GM12875 (cell line): Measurements from ENCODE around the gene SLPI.
A peak's percentile ranks its signal among the peaks of the same experiment; 100 is the strongest.

Source experiments
- H3K4me3 ChIP-seq: one replicate; pipeline ENCODE4 v1.5.1; 2011; ENCODE audit warnings: low read depth, low read length, control low read depth
- TF ChIP-seq, protein P1 (sequence below): IDR thresholded peaks from 2 replicates; pipeline ENCODE4 v1.5.1; 2011; ENCODE audit warnings: low read depth, mild to moderate bottlenecking, control low read depth, inconsistent platforms, low read length, moderate library complexity, borderline replicate concordance; ENCODE audit not compliant: insufficient read depth

The SLPI gene

DNA sequence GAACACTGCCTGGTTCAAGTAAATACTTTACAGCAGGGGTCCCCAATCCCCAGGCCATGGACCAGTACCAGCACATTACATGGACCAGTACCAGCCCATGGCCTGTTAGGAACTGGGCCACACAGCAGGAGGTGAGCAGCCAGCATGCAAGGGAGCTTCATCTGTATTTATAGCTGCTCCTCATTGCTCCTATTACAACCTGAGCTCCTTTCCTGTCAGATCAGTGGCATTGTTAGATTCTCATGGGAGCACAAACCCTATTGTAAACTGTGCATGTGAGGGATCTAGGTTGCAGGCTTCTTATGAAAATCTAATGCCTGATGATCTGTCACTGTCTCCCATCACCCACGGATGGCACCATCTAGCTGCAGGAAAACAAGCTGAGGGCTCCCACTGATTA is 40.3 kb upstream of the SLPI start:
- no peak overlapping the region for H3K4me3 ChIP-seq
- TF ChIP-seq, protein P1, sequence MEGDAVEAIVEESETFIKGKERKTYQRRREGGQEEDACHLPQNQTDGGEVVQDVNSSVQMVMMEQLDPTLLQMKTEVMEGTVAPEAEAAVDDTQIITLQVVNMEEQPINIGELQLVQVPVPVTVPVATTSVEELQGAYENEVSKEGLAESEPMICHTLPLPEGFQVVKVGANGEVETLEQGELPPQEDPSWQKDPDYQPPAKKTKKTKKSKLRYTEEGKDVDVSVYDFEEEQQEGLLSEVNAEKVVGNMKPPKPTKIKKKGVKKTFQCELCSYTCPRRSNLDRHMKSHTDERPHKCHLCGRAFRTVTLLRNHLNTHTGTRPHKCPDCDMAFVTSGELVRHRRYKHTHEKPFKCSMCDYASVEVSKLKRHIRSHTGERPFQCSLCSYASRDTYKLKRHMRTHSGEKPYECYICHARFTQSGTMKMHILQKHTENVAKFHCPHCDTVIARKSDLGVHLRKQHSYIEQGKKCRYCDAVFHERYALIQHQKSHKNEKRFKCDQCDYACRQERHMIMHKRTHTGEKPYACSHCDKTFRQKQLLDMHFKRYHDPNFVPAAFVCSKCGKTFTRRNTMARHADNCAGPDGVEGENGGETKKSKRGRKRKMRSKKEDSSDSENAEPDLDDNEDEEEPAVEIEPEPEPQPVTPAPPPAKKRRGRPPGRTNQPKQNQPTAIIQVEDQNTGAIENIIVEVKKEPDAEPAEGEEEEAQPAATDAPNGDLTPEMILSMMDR: no peak

DNA sequence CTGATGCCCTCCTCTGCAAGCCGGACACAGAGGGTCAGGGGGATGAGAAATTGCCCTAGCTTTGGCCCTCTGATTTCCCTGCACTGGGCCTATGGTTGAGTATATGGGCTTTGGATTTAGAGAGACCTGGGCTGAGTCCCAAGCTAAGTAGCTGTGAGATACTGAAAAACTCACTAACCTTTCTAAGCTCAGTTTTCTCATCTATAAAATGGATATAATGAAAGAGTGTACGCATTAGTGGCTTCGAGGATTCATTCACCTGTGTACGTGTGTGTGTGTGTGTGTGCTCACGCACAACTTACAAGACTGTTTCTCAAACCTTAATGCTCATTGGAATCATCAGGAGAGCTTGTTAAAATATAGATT is 39.6 kb upstream of the SLPI start:
- H3K4me3 ChIP-seq: no peak overlapping the region
- TF ChIP-seq, protein P1: no peak

DNA sequence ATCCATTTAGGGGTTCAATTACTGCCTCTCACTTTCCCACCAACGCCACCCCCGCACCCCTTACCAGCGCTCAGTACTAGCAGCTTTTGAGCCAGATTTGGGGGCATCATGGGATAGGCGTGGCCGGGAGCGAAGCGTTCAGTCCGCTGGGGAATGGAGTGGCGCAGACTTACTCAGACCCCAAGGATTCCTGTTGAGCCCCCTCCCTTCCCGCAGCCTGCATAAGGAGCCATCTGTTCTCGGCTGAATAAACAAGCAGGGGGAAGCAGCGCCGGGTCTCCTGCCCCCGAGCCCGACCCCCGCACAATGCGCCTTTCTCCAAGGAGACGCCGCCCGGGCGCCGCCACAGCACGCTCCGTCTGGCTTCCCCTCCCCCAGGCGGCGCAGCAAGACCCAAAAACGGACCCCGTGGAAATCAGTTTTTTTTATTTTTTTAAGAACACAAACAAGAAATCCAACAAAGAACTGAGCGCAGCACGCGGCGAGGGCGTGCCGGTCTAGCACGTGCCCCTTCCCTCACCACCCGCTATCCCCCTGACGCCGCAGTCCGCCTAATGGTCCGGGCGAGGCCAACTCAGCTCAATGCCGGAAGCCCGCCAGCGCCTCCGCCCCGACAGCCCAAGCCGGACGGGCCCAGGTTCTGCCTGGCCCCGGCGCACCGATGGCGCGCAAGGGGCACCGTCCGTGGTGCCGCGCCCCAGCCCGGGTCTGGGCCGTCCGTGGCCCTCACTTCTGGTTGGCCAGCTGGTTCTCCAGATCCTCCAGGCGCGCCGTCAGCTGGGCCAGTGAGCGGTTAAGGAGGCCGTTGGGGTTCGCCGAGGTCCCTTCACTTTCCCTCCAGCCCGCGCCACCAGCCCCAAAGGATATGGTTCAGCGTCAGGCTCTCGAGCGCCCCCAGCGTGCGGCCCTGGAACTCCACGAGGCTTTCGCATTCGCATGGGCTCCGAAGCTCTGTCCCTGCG is 39.0 kb upstream of the SLPI start:
- TF ChIP-seq, protein P1: peak; percentile 93
- H3K4me3 ChIP-seq: no peak overlapping the region

DNA sequence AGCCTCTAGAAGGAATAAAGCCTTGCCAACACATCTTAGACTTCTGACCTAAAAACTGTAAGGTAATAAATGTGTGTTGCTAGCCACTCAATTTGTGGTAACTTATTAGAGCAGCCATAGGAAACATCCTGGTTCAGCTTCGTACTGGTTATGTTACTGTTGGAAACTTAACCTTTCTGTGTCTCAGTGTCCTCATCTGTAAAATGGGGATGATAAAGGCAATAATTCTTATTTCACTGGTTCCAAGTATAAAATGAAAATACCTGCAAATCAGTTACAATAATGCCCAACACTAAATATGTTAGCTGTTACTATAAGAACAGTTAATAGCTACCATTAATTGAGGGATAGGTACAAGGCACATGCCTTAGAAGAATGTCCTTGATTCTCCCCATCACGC is 38.0 kb upstream of the SLPI start:
- no peak overlapping the region for H3K4me3 ChIP-seq
- TF ChIP-seq, protein P1: no peak

DNA sequence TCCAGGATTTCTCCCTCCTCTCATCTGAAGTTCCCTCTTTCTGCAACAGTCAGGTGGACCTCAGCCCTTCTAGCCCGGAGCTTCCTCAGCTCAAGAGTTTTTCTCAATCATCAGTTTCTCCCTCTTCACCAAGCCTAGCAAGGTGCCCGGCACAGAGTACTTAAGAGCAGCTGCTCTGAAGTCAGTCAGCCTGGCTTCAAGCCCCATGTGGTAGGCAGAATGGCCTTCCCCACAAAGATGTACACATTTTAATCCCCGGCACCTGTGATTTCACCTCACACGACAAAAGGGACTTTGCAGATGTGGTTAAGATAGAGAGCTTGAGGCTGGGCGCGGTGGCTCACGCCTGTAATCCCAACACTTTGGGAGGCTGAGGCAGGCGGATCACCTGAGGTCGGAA is 37.2 kb upstream of the SLPI start:
- no peak overlapping the region for H3K4me3 ChIP-seq
- TF ChIP-seq, protein P1: no peak

DNA sequence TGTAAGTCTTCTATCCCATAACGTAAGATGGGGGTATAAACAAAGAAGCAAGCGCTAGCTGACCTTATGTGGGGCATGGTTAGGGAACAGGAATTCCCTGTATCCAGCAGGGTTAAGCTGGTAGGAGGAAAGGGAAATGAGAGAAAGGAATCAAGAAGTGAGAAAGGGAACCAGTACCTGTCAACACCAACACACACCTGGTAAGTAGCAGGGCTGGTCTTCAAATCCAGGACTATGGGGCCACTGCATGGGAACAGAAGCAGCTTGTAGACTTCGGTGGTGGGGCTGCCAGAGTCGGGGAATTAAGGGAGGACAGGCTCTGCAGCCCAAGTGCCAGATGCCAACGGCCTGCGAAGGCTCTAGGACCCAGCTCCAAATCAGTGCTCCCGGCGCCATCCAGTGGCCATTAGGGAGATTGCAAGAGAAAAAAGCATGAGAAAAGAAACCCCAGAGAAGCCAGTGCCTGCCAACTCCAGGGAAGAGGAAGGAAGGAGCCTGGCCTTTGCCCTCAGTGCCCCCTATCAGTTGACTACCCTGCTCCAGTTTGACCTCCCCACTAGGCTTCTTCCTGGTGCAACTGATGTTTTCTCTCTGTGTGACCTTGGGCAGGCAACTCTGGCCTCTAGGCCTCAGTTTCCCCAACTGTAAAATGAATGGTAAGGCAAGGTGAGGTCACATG is 36.5 kb upstream of the SLPI start:
- TF ChIP-seq, protein P1: peak; percentile 85
- H3K4me3 ChIP-seq: no peak overlapping the region

DNA sequence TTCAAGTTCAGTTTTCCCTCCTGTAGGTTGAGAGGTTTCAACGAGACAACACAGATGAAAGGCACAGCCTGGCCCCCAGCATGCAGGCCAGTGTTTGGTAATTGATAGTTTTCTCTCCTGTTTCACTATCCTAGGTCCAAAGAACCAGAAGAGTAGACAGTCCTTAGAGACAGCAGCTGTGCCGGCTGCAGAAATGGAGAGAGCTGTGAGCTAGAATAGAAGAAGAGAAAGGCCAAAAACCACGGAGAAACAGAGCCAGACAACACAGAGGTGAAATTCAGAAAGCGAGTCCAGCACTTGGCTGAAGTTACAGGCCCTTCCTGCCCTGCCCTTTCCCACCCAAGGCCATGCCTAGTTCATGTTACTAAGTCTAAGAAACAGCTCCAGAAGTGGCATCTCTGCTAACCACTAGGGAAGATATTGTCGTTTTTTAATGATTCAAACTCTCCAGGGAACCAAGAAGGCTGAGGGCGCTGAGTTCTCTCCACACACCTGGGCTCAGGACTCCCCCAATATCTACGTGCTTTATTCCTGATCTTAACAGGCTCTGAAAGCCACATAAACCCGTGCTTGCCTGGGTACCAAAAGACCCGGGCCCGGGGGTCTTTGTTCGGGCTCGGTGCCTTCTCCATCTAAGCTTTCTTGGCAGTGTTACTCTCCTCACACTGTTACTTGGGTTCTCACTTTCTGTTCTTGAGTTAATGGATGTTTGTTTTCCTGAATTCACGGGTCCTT is 35.7 kb upstream of the SLPI start:
- H3K4me3 ChIP-seq: no peak overlapping the region
- TF ChIP-seq, protein P1: no peak
